NCI-H2196 (cell line): ENCODE data around the gene CCDC86.
A peak's percentile ranks its signal among the peaks of the same experiment; 100 is the strongest.
"Not testable (repeated sequence)": the region's sequence is repeated elsewhere in the genome, so short reads cannot be mapped to it uniquely, and the experiment has no call there.

Experiments
- DNase-seq: peaks from one replicate; lab custom pipeline; 2025; ENCODE audit not compliant: unreplicated experiment; lab: John Stamatoyannopoulos, UW

Gene CCDC86, protein sequence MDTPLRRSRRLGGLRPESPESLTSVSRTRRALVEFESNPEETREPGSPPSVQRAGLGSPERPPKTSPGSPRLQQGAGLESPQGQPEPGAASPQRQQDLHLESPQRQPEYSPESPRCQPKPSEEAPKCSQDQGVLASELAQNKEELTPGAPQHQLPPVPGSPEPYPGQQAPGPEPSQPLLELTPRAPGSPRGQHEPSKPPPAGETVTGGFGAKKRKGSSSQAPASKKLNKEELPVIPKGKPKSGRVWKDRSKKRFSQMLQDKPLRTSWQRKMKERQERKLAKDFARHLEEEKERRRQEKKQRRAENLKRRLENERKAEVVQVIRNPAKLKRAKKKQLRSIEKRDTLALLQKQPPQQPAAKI

GRCh38 chr11:60841797-60842667 lies at the start of gene CCDC86:
Gene CCDC86, plus strand, starts transcription at chr11:60842113. Its CDS starts 12 bp downstream, at chr11:60842125.
- DNase-seq, result peak; percentile 93

DNA sequence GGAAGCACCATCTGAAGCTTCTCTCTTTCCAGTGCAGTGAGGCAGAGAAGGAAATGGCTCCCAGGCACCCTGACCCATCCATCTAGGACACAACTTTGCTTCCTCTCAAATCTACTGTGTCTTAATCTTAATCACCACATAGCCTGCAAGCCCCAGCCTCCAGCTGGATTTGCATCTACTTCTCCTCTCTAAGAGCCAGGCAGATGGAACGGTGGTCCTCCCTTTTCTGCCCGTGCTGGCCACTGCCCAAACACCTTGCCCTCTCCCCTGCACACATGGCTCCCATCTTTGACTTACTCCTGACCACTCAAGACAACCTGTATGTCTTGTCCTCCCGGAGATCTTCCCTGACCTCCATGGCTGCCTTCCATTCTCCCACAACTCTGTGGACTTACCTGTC lies 49.4 kb upstream of the CCDC86 start:
- DNase-seq, result no peak

DNA sequence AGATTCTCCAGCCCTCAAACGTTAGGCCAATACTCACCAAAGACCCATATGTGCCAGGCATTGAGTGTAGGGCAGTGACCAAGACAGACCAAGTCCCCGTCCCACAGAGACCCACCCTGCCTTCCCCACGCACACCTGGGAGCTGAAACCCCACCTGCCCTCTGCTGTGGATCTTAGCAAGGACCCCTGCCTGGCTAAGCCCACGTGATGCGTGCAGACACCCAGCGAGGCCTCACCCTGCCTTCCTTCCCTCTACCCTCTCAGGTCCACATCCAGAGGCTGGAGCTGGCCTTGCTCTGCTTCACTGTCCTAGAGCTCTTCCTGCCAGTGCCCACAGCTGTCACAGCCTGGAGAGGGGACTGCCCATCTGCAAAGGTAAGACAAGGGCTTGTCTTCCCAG lies 46.6 kb upstream of the CCDC86 start:
- DNase-seq, result no peak

DNA sequence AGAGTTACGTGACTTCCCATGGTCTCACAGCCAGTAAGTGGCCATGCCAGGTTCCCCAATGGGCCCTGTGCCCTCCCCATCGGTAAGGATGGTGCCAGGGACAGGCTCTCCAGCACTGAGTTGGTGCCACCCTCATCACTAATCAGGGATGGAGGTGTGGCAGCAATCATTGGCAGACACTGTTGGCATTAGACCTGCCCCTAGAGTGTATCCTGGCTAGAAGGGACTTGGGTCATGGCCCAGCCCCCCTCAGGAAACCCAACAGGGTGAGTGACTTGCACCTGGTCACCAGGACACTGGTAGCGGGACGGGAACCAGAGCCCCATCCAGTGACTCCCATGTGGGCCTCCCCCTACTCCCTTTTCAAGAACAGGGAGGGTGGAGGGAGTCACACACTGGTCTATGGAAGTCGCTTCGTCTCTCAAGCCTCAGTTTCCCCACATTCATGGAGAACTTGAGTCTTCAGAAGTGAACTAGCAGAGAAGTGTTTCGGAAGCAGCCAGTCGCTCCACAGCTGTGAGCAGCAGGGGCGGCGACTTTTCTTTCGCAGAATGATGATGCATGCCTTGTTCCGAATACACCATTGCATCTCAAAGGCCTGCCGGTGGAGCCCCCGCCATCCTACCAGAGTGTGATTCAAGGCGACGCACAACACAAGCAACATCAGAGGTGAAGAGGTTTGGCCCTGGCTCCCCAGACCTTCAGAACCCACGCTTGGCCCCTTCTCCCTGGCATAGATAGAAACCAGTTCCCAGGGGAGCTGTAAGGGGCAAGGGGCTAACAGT lies 43.9 kb upstream of the CCDC86 start:
- no peak for DNase-seq

GRCh38 chr11:60798631-60799030 lies 43.3 kb upstream of the CCDC86 start:
- DNase-seq, result no peak

DNA sequence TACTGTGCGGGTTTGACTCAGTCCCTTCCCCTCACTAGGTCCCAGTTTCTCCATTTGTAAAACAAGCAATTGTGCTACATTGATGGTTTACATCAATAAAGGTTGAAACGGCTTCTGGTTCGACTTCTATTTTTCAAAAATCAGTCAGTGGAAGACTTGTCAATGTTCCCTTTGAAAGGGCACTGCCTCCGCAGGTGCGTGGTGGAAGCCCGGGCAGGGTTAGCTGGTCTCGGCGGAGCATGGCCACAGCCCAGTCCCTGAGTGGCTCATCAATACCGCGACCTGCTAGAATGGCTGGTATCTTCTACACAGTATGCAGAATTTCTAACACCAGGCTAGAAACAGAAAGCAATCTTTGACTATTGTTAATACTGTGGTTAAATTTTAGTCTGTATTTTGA lies 40.7 kb upstream of the CCDC86 start:
- DNase-seq, result no peak

GRCh38 chr11:60803273-60803936 lies 38.5 kb upstream of the CCDC86 start:
- no peak for DNase-seq

DNA sequence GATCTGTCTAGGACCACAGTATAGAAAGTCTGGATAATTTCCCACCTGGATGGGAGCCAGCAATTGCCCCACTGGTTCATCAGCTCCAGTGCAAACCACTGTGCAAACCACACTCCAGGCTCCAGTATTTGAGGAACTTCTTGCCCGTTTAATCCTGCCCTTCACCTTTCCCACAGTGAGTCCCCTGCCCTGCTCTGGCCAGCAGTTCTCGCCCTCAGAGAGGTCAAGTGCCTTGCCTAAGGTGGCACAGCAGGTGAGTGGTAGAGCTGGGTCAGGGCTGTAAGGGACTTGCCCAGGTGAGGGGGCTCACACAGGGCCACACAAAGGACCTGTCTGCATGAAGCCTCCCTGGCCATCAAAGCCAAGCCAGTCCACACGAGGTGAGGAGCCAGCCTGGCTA lies 32.7 kb upstream of the CCDC86 start:
- no peak for DNase-seq

GRCh38 chr11:60809691-60810090 lies 32.2 kb upstream of the CCDC86 start:
- no peak for DNase-seq

- DNase-seq, result no peak
Observed at GRCh38 chr11:60810151-60810550, 31.8 kb upstream of the CCDC86 start.

DNA sequence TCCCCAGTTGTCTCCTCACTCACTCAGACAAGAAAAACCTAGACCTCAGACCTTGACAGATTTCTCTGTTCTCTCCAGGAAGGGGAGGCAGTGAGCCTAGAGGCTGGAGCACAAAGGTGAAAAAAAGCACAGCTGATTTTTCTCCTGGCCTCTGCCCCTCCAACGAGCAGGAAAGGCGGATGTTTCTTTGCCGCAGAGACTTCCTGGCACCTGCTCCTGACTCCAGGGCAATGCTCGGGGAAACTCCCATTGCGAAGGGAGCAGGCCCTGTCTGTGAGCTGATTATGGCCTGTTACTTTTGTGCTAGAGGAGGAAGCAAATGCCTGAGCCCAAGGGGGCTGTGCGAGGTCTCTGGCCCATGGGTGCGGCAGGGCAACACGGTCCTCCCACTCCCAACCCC lies 31.3 kb upstream of the CCDC86 start:
- no peak for DNase-seq

DNA sequence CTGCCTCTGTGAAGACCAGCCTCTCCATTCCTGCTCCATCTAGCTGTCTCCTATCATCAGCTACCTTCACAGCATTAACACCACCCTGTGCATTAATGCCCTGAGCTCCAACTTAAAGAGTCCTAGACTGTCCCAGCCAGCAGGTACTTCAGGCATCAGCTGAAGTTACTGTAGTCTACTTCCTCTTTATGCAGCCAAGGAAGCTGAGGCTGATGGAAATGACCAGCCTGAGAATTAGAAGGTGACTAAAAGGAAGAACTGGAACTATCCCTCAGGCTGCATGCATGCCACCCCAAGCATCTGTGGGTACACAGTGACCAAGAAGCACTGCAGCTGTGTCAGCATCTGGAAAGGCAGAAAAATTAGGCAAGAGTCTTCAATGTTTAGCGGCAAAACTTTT lies 28.6 kb upstream of the CCDC86 start:
- no peak for DNase-seq

DNA sequence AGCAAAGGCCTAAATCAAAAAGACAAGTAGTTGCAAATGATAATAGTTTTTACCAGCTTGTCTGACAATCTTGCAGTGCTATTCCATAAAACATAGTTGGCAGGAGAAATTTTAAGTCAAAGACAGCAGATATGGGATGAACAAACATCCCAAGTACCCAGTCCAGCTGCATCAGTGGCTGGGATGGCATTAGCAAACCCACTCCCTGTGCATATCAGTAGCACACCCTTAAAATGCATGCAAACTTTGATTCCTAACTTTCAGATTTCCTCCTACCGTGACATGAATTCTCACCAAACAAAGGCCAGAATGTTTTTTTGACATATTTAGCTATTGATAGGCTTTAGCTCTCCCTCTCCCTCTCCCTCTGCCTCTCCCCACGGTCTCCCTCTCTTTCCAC lies 27.8 kb upstream of the CCDC86 start:
- no peak for DNase-seq

DNA sequence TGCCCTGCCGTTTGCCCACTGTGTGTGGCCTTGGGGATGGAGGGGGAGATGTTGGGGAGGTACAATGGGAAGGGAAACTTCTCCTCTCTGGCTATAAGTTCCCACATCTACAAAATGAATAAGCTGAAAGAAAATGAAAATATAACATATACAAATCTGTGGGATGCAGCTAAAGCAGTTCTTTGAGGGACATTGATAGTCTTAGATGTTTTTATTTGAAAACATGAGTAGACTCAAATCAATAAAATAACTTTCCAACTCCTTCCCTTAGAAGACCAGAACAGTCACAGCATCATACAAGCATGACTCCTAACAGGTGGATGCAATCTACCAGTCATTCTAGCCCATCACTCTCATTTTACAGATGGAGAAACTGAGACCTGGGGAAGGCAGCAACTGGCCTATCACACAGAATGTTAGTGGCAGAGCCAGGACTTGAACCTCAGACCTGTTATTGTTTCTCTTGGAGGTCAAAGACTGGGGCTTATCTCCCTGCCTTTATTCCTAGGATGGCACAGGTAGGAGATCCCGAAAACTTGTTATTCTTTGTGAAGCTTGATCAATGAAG lies 25.2 kb upstream of the CCDC86 start:
- no peak for DNase-seq

GRCh38 chr11:60818057-60818456 lies 23.9 kb upstream of the CCDC86 start:
- DNase-seq, result no peak

GRCh38 chr11:60821827-60822599 lies 19.9 kb upstream of the CCDC86 start:
- no peak for DNase-seq

DNA sequence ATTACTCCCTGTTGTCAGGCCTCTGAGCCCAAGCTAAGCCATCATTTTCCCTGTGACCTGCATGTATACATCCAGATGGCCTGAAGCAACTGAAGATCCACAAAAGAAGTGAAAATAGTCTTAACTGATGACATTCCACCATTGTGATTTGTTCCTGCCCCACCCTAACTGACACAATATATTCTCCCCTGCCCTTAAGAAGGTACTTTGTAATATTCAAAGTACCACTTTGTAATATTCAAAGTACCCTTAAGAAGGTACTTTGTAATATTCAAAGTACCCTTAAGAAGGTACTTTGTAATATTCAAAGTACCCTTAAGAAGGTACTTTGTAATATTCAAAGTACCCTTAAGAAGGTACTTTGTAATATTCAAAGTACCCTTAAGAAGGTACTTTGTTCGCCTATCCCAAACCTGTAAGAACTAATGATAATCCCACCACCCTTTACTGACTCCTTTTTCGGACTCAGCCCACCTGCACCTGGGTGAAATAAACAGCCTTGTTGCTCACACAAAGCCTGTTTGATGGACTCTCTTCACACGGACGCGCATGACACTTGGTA lies 18.1 kb upstream of the CCDC86 start:
- DNase-seq, result not testable (repeated sequence)

DNA sequence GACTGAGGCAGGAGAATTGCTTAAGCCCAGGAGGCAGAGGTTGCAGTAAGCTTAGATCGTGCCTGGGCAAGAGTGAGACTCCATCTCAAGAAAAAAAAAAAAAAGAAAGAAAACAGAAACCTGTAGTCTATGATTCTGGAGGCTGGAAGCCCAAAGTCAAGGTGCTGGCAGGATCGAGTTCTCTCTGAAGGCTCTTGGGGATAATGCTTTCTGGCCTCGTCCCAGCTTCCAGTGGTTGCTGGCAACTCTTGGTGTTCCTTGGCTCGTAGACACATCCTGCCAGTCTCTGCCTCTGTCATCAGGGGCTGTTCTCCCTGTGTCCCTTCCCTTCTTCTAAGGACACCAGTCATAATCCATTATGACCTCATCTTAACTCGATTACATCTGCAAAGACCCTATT lies 16.8 kb upstream of the CCDC86 start:
- no peak for DNase-seq

DNA sequence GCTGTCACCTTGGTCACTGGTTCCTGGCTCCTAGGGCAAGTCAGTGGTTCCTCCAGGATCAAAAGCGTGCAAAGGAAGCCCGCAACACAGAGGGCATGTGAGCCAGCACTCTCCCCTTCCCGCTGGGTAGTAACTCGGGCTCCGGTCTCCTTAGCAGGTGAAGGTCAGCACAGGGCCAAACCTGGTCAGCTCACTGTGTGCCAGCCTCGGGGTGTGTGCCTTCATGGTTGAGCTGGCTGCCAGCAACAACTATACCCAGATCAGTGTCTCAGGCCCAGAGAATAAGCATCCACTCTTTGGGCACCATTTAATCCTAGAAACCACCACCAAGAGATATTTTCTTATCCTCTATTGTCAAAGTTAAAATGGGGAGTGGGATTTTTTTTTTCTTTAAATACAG lies 16.1 kb upstream of the CCDC86 start:
- no peak for DNase-seq
